GM18511 (cell line): Measurements from ENCODE around the gene SCOC.

Experiments used
- ATAC-seq: cut with Tn5 transposase; IDR thresholded peaks from one replicate; pipeline ENCODE4 v1.9.1; 2021; ENCODE audit warnings: mild to moderate bottlenecking, moderate library complexity; ENCODE audit not compliant: unreplicated experiment

The SCOC gene

DNA sequence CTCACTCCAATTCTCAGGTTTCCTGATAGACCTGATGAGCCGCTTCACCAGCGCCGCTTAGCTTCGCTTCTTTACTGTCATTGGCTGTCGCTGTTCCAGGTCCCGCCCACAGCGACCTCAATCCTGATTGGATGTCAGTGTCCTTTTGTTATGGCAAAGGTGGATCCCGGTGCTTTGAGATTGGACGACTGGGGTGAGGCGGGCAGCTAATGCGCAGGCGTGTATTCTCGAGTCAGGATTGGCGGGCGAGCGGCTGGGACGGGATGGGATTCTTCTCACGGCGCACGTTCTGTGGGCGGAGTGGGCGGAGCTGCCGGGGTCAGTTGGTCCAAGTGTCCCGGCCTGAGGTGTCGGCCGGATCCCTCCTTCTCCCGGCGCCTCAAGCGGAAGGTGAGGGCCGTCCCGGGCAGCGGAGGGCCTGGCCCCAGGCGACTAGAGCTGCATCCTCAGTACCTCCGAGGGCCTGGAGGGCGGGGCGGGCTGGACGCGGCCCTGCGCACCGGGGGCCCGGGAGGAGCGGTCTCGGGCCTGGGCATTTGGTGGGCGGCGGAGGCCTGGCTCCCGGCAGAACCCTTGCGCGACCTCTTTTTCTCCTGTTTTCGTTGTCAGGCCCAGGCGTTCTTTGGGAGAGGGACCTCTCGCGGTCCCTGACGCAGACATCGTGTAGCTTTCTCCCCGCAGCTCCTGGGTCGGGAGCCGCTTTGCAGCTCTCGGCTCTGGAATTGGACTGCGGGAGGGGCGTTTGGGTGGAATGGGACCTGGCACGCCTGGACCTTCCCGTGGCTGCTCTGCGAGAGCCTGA lies at the start of gene SCOC:
Gene SCOC (plus strand): TSS at position 319 of the 802 bp plus-strand sequence. CDS start 5,525 bp downstream, outside the sequence.
- ATAC-seq = peak; percentile 91

DNA sequence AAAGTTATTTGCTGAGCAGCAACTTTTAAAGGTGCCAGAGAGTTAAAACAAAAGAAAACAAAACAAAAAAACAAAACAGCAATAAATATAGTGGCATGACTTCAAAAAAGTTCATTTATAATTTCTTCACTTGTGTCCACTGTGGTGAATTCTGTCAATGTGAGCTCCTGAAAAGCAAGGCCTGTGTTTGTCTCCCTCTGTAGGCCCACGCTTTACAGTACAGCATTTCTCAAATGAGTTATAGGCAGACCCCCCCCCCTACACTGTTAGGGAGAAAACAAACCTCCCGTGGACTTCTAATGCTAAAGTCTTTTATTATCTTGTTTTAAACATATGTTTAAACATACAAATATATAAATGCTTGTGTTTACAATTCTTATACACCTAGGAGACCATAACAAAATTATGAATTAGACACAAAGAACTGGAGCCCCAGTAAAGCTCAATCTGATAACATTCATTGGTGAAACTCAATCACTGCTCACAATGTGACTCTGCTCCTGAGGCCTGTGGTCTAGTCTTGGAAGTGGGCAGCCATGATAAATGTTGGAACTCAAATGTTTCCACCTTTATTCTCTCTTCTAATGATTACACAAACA lies 47.0 kb upstream of the SCOC start:
- ATAC-seq = no peak

DNA sequence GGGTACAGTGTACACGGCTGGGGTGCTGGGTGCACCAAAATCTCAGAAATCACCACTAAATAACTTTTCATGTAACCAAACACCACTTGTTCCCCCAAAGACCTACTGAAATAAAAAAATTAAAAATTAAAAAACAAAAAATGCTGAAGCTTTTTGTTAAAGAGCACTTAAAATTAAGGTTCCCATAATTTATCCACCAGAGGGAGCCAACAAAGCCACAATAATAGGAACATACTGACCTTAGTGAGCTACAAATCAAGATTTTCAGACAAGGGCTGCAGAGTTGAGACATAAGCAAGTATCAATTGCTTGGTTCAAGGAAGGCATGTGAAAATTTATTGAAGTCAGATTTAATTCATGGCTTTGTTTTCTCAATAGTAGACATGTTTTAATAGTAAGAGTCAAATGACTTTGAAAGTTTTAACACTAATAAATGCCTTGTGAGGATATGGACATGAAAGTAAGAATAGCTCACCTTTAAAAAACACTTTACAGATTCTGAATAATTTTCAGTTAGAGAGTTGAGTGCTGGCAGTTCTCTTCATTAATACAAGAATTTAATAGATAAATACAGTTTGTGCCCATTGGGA lies 43.0 kb upstream of the SCOC start:
- no peak for ATAC-seq

DNA sequence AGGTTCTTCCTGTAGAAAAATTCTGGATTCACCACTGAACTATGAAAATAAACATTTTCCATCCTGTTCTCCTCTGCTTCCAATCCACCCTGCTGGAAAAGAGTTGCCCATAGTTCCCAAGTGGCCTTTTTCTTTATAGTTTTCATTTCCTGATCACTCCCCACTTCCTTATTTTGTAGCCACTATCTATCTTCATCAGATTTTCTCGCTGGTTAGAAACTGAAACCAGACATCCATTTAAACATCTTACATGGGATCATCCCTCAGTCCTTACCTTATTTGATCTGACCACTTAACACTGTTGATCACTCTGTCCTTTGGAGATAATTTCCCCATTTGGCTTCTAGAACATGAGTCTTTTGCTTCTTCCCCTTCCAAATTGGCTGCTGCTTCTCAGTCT lies 42.2 kb upstream of the SCOC start:
- no peak for ATAC-seq

DNA sequence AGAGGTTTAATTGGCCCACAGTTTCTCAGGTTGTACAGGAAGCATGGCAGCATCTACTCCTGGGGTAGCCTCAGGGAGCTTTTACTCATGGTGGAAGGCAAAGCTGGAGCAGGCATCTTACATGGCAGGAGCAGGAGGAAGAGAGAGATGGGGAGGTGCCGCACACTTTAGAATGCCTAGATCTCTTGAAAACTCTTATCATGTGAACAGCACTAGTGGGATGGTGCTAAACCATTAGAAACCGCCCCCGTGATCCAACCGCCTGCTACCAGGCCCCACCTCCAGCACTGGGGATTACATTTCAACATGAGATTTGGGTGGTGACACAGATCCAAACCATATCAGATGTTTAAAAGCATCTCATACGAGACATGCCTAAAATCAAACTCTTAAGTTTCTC lies 41.6 kb upstream of the SCOC start:
- no peak for ATAC-seq

DNA sequence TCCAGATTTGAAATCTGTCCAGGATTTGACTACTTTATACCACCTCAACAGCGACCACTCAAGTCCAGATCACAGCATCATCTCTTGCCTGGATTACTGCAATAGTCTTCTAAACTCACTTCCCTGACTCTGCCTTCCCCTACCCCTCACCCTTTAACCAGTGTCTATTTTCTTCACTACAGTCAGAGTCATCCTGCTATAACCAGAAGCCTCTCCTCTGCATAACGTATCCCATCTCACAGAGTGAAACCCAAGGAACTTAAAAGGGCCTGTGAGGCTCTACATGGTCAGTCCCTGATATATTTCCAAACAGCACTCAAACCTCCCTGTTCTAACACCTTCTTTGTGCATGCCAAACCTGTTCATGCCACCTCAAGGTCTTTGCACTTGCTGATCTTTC lies 40.7 kb upstream of the SCOC start:
- no peak for ATAC-seq

DNA sequence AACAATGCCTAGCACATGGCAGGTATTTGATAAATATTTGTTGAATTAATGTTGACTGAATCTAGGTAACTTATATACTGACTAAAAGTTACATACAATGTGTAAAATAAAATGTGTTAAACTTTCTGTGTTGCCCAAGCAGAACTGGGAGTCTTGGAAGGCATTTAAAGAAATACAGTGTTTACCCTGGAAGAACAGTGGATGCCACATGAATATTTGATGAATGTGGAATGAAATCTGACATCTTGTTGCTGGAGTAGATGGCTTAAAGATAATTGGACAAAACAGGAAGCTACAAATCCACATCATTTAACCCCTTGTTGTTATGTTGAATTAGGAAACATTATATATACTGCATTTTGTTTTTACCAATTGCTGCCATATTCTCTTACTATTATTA lies 39.9 kb upstream of the SCOC start:
- ATAC-seq = no peak

DNA sequence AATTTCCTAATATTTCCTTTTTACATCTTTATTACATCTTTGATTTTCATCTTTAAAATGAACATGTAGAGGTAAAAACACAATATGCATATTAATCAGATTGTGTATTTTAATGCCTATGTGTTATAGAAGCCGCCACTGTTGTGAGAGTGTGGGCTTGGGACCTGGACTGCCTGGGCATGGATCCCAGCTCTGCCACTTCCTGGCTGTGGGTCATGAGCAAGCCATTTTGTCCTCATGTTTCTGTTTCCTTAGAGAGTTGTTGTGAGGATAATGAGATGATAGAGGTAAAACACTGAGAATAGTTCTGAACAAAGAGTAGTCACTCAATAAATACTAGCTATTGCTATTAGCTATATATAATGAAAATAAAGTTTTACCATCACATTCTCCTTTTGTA lies 38.4 kb upstream of the SCOC start:
- no peak for ATAC-seq

DNA sequence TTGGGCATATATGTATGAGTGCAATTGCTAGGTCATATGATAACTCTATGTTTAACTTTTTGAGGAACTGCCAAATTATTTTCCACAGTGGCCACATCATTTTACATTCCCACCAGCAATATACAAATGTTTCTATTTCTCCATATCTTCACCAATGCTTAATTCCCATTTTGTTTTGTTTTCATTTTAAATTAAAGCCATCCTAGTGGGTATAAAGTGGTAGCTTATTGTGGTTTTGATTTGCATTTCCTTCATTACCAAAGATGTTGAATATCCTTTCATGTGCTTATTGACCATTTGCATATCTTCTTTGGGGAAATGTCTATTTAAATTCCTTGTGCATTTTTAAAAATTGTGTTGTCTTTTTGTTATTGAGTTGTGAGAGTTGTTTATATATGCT lies 36.7 kb upstream of the SCOC start:
- no peak for ATAC-seq

DNA sequence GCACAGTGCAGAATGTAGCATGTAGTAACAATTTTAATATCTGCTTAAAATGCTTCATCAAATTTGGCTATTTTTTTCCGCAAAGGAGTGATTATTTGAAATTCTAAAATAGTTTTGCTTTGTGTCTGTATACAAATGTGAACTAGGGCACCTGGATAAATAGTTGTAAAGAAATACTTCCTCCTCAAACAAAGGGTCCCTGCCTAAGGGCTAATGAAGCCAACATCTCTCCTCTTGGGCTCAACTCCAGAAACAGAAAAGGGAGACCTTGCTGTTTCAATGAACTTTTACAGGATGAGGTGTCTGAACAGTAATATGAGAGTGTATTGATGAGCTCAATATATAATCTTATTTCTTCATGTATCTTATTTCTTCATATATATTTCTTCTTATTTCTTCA lies 30.8 kb upstream of the SCOC start:
- no peak for ATAC-seq

DNA sequence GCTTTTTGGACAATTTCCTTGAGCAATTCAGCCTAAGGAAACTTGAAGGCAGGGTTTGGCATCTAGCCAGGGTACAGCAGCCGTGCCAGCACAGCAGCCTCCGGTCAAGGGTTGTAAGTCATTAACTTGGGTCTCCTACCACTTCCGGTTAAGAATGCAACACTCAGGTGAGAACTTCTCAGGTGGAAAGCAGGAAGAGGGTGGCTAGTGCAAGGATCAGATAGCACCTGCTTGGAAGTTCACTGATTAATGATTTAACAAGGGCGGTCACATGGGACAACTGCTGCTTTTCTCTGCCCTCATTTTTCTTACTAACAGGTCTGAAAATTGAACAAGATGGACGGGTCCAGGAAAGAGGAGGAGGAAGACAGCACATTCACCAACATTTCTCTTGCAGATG lies 30.1 kb upstream of the SCOC start:
- ATAC-seq = peak; percentile 97

DNA sequence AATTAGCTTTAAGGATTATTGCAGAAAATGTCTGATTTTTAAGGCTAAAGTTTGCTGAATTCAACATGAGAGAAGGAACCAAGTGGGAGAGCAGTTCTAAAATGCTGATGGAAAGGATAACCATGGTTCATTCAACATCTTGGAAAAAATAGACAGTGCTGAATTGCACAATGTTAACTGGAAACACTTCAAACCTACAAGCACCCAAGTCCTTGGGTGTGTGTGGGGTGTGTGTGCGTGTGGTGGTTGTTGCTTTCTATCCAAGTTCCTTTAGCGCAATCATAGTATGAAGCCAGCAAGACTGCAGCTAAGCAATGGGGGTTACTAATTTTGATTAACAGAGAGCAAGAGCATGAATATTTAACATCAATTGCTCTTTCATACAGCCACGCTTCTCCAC lies 29.3 kb upstream of the SCOC start:
- no peak for ATAC-seq

DNA sequence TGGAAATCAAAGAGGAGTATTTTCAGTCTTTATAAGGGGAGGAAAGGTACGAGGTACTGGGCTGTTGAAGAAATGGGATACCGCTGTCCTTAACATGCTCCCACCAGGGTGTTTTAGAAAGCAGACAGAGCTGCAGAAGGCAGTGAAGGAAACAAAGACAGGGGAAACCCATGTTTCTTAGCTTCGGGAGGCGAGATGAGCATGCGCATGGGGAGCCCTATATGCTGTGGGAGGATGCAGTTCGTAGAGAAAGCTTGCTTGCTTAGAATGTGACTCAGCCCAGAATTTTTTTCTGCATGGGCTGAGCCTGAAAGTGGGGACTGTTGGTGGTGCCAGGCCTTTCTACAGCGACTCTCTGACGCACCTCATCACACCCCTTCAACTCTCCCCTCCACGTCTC lies 28.8 kb upstream of the SCOC start:
- ATAC-seq = no peak

DNA sequence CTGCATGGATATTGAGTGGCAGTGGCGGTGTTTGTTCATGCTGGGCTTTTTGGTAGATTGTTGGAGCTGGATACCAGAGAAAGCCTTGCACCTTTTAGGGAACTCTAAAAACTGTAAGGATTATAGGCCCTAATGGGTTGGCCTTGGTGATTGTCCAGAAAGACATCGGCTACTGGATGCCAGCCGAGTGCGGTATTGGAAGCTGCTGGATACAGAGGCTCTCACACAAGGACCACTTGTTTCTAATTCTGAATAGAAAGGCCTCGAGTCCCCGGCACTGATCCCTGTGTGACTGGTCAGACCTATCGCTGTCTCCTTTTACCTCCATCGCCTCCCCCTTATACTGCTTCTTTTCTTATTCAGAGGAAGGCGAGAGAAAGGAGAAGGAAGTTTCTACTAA lies 27.3 kb upstream of the SCOC start:
- no peak for ATAC-seq

DNA sequence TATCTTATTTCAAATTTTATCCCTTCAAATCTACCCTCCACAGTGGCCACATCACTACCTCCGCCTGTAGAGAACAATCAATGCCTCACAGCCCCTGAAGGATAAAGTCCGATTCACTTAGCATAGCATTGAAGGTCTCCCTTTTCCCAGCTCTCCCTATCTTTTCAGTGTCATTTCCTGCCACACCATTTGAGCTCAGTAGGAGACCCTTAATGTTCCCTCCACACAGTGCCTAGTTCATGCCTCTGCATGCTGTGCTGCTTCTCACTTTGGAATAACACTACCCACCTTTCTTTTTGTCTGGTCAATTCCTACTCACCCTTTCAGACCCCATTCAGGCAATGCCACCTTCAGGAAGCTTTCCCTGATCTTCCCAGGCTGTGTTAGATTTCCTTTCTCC lies 23.6 kb upstream of the SCOC start:
- no peak for ATAC-seq

DNA sequence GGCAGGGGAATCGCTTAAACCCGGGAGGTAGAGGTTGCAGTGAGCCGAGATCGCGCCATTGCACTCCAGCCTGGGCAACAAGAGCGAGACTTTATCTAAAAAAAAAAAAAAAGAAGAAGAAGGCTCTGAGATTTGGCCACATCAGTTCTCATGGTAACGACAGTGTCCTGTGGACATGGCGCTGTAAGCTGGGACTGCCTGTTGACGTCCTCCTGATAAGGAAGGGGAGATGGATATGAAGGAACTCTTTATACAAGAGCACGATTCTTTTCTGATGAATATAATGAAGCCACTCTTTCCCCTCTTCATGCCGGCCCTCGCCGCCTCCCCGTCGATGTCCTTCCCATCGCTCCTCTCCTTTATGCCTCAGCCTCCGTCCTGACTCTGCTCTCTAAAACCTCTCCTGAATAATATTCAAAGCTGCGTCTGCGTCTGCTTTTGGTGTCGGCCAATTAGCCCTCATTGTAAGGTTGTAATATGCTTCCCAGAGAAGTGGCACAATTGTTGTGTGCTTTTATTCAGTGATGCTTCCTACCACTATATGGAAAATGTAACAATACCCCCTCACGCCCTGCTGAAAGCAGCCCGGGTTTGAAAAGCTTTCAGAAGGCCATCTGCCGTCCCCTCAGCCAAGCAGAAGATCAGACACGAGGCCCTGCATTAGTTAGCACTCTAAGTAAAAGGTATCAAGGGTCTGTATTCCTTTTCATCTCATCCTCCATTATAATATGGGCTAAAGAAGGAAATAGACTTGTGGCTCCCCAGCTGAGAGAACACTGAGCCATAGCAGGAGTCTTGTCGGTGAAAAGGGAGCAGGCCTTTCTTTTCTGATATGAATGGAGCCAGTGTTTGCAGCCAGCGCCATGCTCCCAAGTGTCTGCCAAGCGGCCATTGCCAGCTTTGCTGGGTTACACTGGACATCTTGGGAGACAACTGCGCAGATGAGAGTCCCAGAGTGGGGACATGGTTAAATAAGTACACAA lies 22.1 kb upstream of the SCOC start:
- ATAC-seq = no peak

DNA sequence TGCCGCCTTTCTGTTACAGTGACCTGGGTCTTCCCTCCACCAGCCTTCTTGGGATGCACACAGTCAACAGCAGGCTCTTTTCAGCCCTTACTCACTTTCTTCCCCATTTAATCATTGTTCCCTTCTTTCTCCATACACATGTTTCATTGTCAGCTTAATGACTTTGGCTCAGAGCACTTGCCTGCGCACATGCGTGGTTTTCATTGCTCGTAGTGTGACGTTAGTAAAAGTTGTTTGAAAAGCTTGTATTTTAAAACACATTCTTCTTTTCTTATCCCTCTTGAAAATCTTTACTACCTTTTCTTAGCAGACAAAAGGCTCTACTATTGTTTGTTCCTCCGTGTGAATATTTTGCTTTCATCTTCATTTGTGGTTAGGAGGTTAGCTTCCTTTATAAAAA lies 19.7 kb upstream of the SCOC start:
- ATAC-seq = no peak

DNA sequence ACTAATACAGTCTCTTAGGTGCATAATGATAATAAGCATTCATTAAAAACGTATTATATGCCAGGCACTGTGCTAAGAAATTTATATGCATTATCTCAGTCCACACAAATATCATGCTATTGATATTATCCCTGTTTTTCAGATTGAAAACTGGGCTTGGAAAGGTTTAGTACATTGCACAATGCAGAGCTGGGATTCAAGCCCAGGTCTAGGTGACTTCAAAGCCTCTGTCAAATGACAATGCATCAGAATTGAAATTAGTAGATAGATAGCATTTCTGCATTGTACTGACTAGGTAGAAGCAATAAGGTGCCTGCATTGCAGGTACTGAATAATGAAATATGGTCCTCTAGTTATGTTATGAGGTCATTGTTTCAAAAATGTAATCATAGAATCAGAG lies 18.2 kb upstream of the SCOC start:
- ATAC-seq = no peak

DNA sequence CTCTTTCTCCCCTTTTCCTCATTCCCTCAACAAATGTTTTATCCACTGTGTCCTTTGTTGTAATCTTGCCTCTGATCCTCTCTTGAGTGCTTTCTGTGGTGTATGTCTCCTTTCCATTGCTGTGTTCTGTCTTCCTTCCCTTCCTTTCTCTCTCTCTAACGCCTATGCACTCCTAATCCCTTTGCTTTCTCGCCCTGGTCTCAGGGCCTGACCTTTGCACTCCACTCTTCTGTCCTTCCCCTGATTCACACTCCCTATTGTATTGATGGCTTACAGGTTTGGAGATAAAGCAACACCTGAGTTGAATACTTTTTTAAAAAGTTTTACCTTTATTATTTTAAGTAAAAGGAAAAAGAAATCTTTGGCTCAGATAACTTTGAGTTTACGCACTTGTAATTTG lies 15.6 kb upstream of the SCOC start:
- no peak for ATAC-seq

DNA sequence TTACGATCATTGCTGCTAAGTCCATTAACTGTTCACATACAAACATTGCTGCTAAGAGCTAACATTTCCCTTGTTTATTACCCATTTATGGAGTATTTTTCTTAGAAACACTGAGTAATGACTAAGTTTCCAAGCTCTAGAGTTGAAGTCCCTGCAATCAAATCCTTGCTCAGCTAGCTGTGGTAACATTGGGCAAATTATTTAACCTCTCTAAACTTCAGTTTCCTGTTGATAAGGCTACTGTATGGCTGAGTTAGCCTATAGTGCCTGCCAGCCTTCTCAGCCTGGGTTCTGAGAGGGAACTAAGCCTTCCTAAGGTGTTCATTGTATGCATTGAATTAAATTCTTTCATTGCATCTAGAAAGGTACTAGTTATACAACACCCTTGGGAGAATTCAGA lies 15.2 kb upstream of the SCOC start:
- ATAC-seq = no peak
